ENCODE measurements around the gene ANTXR1. TPM values are rescaled to one million over a fixed set of nuclear protein-coding genes. Genes with fewer than 3 reads are reported as not detected.

ANTXR1 gene
- total RNA-seq, 1 experiment from 2014 or later: 25.7 TPM

DNA sequence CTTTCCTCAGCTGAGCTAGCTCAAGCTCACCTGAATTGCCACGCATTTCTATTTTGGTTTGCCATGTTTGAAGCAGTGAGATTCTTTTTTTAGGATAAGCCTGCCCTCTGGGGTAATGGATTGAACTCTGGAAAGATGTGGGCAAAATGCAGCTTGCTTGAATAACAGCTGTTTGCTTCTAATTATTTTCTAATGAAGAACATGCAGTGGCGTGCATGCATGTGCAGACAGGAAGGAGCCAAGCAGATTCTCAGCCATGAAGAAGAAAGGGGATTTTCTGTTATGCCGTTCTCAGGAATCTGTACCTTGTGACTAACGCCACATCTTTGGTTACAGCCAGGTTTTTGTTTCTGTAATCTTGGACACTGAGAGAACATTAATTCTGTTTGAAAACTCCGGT is 171.2 kb downstream of the ANTXR1 start (continued):
- TF ChIP-seq FOSL1 (IDR thresholded peaks at IDR 0.05; ENCODE audit: low read depth) (no peak), POLR2AphosphoS5 (IDR thresholded peaks at IDR 0.05; ENCODE audit: low read depth, low read length) (no peak), RAD21 (IDR thresholded peaks at IDR 0.05; ENCODE audit: low read depth) (no peak)

DNA sequence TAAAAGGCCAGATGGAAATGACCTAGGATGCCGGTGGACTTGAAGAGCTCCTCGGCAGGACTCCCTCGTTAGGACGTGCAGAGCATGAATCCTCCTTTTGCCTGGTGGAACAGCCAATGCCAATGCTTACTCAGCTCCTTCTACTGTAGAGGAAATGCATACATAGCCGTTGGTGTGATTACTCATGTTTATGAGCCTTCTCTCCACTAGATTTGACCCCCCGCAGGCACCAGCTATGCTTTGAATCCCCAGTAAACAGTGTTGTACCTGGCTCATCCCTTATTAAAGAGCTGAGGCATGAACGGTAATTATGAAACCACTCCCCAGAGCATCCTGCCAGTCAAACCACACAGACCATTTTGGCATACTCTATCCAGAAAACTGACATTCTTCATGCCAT is 172.8 kb downstream of the ANTXR1 start:
- TF ChIP-seq FOSL1 (IDR thresholded peaks at IDR 0.05; ENCODE audit: low read depth) (no peak), CEBPB (IDR thresholded peaks at IDR 0.05; ENCODE audit: low read depth) (no peak), CTCF (IDR thresholded peaks at IDR 0.05 in 2 of 3, conservative IDR thresholded peaks at IDR 0.05 in 1 of 3; ENCODE audit: borderline replicate concordance in 1 of 3, insufficient read depth in 1 of 3, low read depth in 2 of 3, low read length in 2 of 3) (no peak), ZBTB33 (IDR thresholded peaks at IDR 0.05; ENCODE audit: extremely low read depth, insufficient replicate concordance, low read length) (no peak), EGR1 (IDR thresholded peaks at IDR 0.05; ENCODE audit: low read depth) (no peak), POLR2A (IDR thresholded peaks at IDR 0.05; ENCODE audit: borderline replicate concordance, extremely low read depth, insufficient read depth, insufficient read length) (no peak), YY1 (IDR thresholded peaks at IDR 0.05; ENCODE audit: extremely low read depth, insufficient replicate concordance, low read depth, low read length) (no peak), TCF7L2 (IDR thresholded peaks at IDR 0.05; ENCODE audit: borderline replicate concordance, extremely low read depth, insufficient read depth, insufficient read length) (no peak), SRF (IDR thresholded peaks at IDR 0.05; ENCODE audit: low read depth) (no peak), ATF3 (IDR thresholded peaks at IDR 0.05) (no peak)
- Histone ChIP-seq H3K79me2 (ENCODE audit: insufficient read depth, low read length) (no peaks in the 10 kb centered on the region), H3K9me2 (ENCODE audit: insufficient read depth) (no peaks in the 10 kb centered on the region), H3K36me3 (ENCODE audit: control insufficient read depth in 1 of 2, insufficient read depth in 2 of 2, low read length in 2 of 2) (peaks cover 0 to 4% of the 10 kb centered on the region in 2 experiments; a peak in 1 of 4 replicates), H3K4me1 (ENCODE audit: control insufficient read depth in 1 of 2, insufficient read depth in 2 of 2, low read length in 2 of 2) (no peaks in the 10 kb centered on the region), H3K27ac (ENCODE audit: low read depth, low read length) (no peak overlapping the region), H3K27me3 (ENCODE audit: insufficient read depth, low read length) (no peaks in the 10 kb centered on the region), H3K4me3 (replicated peaks in 1 of 2; ENCODE audit: low read depth in 1 of 2, low read length in 2 of 2) (no peak overlapping the region), H4K20me1 (ENCODE audit: insufficient read depth) (no peaks in the 10 kb centered on the region), H3K9me3 (ENCODE audit: control insufficient read depth in 1 of 2, insufficient read depth in 1 of 2, low read depth in 1 of 2, low read length in 2 of 2) (no peaks in the 10 kb centered on the region), H2AFZ (ENCODE audit: low read depth, low read length, poor library complexity, severe bottlenecking) (no peak overlapping the region), H3K9ac (ENCODE audit: low read length) (no peak overlapping the region), H3K4me2 (ENCODE audit: low read length) (no peak overlapping the region)
- no peak for ATAC-seq
- CTCF ChIA-PET: no interaction called here
- intact Hi-C loops (cut with micrococcal nuclease): no loop called here
- RAD21 ChIA-PET (ENCODE audit: low non-redundant PET in 1 of 2, low total read pairs in 2 of 2, uncharacterized antibody in 2 of 2, unreplicated experiment in 2 of 2): no interaction called here
- BruUV-seq (replicated peaks): no TSS peak
- DNase-seq (ENCODE audit: low read depth, low spot score): no peak
- POLR2A ChIA-PET: no interaction called here

Measured in HCT116 (cell line).